ACC112 (cell line): Measurements from ENCODE around the gene TOMM6.
"Not testable (repeated sequence)": the region's sequence is repeated elsewhere in the genome, so short reads cannot be mapped to it uniquely, and the experiment has no call there.

Source experiments
- H2AFZ ChIP-seq: fragments of 200-600 bp; sonication (generic); one replicate; pipeline ENCODE4 v1.6.0; 2017; ENCODE audit warnings: antibody characterized with exemption, low read length; ENCODE audit not compliant: unreplicated experiment
- H3K27ac ChIP-seq: fragments of 200-600 bp; sonication (generic); 2 replicates; pipeline ENCODE4 v1.5.1; 2014; ENCODE audit warnings: low read depth, mild to moderate bottlenecking, antibody characterized with exemption, low read length, moderate library complexity
- H3K27me3 ChIP-seq: fragments of 200-600 bp; sonication (generic); 2 replicates; pipeline ENCODE4 v1.6.1; 2014; ENCODE audit warnings: mild to moderate bottlenecking, antibody characterized with exemption, low read length, moderate library complexity, mixed read lengths; ENCODE audit not compliant: insufficient read depth
- H3K36me3 ChIP-seq: fragments of 200-600 bp; sonication (generic); 2 replicates; pipeline ENCODE4 v1.6.1; 2016; ENCODE audit warnings: mild to moderate bottlenecking, antibody characterized with exemption, low read length, moderate library complexity, mixed read lengths; ENCODE audit not compliant: insufficient read depth
- H3K4me1 ChIP-seq: fragments of 200-600 bp; sonication (generic); one replicate; pipeline ENCODE4 v1.6.1; 2016; ENCODE audit warnings: low read length, mixed read lengths; ENCODE audit not compliant: insufficient read depth, unreplicated experiment, control insufficient read depth
- H3K4me3 ChIP-seq: fragments of 200-600 bp; sonication (generic); 2 replicates; pipeline ENCODE4 v1.5.1; 2014; ENCODE audit warnings: mild to moderate bottlenecking, low read depth, low read length
- H3K79me2 ChIP-seq: fragments of 200-600 bp; sonication (generic); one replicate; pipeline ENCODE4 v1.6.0; 2016; ENCODE audit warnings: low read length; ENCODE audit not compliant: control insufficient read depth, unreplicated experiment, insufficient read depth

The TOMM6 gene

GRCh38 chr6:41766043-41766664, 21.3 kb upstream of the TOMM6 start:
- H3K4me1 ChIP-seq, H3K79me2 ChIP-seq, H2AFZ ChIP-seq, H3K27ac ChIP-seq, H3K4me3 ChIP-seq, H3K27me3 ChIP-seq, H3K36me3 ChIP-seq: not testable (repeated sequence)

- Histone ChIP-seq H3K27ac (no peak overlapping the region), H3K4me3 (no peak overlapping the region), H3K27me3 (no peaks in the 10 kb centered on the region), H3K36me3 (no peaks in the 10 kb centered on the region), H3K79me2 (no peaks in the 10 kb centered on the region), H2AFZ (no peak overlapping the region), H3K4me1 (no peaks in the 10 kb centered on the region)
Observed at GRCh38 chr6:41767112-41767833, 20.2 kb upstream of the TOMM6 start.

- Histone ChIP-seq H2AFZ (no peak overlapping the region), H3K27ac (no peak overlapping the region), H3K79me2 (no peaks in the 10 kb centered on the region), H3K27me3 (no peaks in the 10 kb centered on the region), H3K4me3 (no peak overlapping the region), H3K4me1 (no peaks in the 10 kb centered on the region), H3K36me3 (no peaks in the 10 kb centered on the region)
Observed at GRCh38 chr6:41768545-41769308, 18.8 kb upstream of the TOMM6 start.

- Histone ChIP-seq H3K79me2 (no peaks in the 10 kb centered on the region), H3K27me3 (no peaks in the 10 kb centered on the region), H3K27ac (no peak overlapping the region), H3K4me1 (no peaks in the 10 kb centered on the region), H2AFZ (no peak overlapping the region), H3K36me3 (no peaks in the 10 kb centered on the region), H3K4me3 (no peak overlapping the region)
Observed at GRCh38 chr6:41769376-41769775, 18.1 kb upstream of the TOMM6 start.

- H3K27me3 ChIP-seq = no peaks in the 10 kb centered on the region
- H3K4me3 ChIP-seq = no peak overlapping the region
- H3K4me1 ChIP-seq = no peaks in the 10 kb centered on the region
- H3K27ac ChIP-seq = no peak overlapping the region
- H3K79me2 ChIP-seq = no peaks in the 10 kb centered on the region
- no peak overlapping the region for H2AFZ ChIP-seq
- no peaks in the 10 kb centered on the region for H3K36me3 ChIP-seq
Observed at GRCh38 chr6:41770381-41771057, 17.0 kb upstream of the TOMM6 start.

- no peaks in the 10 kb centered on the region for H3K79me2 ChIP-seq
- no peaks in the 10 kb centered on the region for H3K36me3 ChIP-seq
- H3K4me1 ChIP-seq = no peaks in the 10 kb centered on the region
- no peak overlapping the region for H3K27ac ChIP-seq
- no peak overlapping the region for H3K4me3 ChIP-seq
- no peaks in the 10 kb centered on the region for H3K27me3 ChIP-seq
- H2AFZ ChIP-seq = no peak overlapping the region
Observed at GRCh38 chr6:41771058-41771983, 16.2 kb upstream of the TOMM6 start.

GRCh38 chr6:41774841-41775240, 12.7 kb upstream of the TOMM6 start:
- no peak overlapping the region for H2AFZ ChIP-seq
- 0 out of 2 replicates have a peak, but pooled peaks cover 3% of the 10 kb centered on the region for H3K36me3 ChIP-seq
- H3K4me3 ChIP-seq = no peak overlapping the region
- H3K27me3 ChIP-seq = no peaks in the 10 kb centered on the region
- H3K4me1 ChIP-seq = peaks cover 7% of the 10 kb centered on the region
- H3K79me2 ChIP-seq = peaks cover 7% of the 10 kb centered on the region
- H3K27ac ChIP-seq = no peak overlapping the region

- H2AFZ ChIP-seq = no peak overlapping the region
- H3K36me3 ChIP-seq = 0 out of 2 replicates have a peak, but pooled peaks cover 3% of the 10 kb centered on the region
- no peak overlapping the region for H3K4me3 ChIP-seq
- H3K4me1 ChIP-seq = peaks cover 7% of the 10 kb centered on the region
- no peak overlapping the region for H3K27ac ChIP-seq
- H3K79me2 ChIP-seq = peaks cover 7% of the 10 kb centered on the region
- no peaks in the 10 kb centered on the region for H3K27me3 ChIP-seq
Observed at GRCh38 chr6:41775293-41775882, 12.1 kb upstream of the TOMM6 start.

GRCh38 chr6:41777551-41778285, 9.8 kb upstream of the TOMM6 start:
- H3K4me1 ChIP-seq = peaks cover 14% of the 10 kb centered on the region
- H3K27ac ChIP-seq = no peak overlapping the region
- H3K36me3 ChIP-seq = 0 out of 2 replicates have a peak, but pooled peaks cover 3% of the 10 kb centered on the region
- H2AFZ ChIP-seq = no peak overlapping the region
- H3K27me3 ChIP-seq = no peaks in the 10 kb centered on the region
- H3K4me3 ChIP-seq = no peak overlapping the region
- H3K79me2 ChIP-seq = peaks cover 7% of the 10 kb centered on the region
